Amniotic stem cell (primary cell): ENCODE measurements around the gene GIGYF2.
"Not testable (repeated sequence)": the region's sequence is repeated elsewhere in the genome, so short reads cannot be mapped to it uniquely, and the experiment has no call there.

Experiments
- DNase-seq: peaks from one replicate; lab custom pipeline; 2025; lab: John Stamatoyannopoulos, UW

GIGYF2 gene

DNA sequence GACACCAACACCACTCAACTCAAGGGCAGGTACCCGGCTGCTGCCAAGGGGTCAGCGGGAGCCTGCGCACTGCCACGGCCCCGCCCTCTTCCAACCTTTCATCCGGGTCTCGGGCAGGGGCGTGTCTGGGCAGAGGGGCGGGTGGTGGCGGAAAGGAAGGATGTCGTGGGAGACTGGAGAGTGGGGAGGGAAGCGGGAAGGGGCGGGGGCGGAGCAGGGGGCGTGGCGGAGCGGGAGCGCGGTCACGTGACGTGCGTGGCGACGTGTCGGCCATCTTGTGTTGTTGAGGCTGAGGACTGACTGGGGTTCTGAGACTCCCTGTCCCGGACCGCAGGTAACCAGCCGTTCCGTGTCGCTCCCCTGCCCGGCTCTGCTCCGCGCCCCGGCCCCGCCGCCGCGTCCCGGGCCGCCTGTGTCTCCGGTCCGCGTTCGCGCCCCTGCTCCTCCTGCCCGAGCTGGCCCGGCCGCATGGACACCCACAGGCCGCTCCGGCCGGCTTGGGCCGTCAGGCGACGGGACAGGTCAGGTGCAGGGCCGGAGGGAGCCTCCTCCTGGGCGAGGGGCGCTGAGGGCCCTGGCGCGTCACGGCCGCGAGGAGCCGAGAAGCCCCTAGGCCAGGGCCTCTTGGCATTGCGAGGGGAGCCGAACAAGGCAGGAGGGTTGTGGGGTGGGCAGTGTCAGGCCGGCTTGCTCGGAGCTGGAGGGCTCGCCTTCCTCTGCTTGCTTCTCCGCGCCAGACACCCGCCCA is at the start of gene GIGYF2:
GIGYF2 (plus strand) TSS at position 273 of the 748 bp plus-strand sequence. CDS start 37,867 bp downstream, outside the sequence.
- DNase-seq = peak; percentile 85

- no peak for DNase-seq
Observed at GRCh38 chr2:232649033-232649432, 48.1 kb upstream of the GIGYF2 start.

DNA sequence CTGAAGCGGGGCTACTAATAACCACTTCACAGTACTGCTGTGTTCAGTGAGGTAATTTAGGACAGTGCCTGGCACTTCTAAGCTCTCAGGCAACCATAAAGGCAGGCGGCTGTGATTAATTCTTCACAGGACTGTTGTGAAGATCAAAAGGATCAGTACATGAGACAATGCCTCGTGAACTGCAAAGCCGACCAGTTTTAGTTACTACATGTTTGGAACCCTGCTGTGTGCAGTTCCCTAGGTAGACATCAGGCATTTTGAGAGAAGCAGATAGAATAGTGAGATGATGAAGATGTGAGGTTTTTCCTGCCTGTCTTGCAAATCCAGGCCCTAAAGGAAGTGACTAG is 44.7 kb upstream of the GIGYF2 start:
- DNase-seq = no peak

GRCh38 chr2:232653441-232653840 is 43.7 kb upstream of the GIGYF2 start:
- no peak for DNase-seq

DNA sequence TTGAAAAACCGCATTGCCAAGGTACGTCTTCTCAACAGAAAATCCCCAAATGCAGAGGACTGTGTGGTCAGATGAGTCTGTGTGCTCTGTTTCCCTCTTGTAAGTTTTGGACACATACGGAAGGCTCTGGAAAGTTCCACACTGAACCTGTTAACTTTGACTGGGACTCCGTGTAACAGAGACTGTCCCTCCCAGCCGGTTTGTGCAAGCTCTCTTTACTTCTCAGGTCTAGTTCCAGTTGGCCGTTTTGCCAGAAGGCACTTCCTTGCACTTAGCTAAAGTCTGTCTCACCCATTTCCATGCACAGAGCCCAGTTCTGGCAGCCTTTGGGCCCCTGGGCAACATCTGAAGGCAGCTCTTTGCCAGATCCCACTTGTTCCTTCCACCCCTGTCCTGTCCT is 41.7 kb upstream of the GIGYF2 start:
- no peak for DNase-seq

DNA sequence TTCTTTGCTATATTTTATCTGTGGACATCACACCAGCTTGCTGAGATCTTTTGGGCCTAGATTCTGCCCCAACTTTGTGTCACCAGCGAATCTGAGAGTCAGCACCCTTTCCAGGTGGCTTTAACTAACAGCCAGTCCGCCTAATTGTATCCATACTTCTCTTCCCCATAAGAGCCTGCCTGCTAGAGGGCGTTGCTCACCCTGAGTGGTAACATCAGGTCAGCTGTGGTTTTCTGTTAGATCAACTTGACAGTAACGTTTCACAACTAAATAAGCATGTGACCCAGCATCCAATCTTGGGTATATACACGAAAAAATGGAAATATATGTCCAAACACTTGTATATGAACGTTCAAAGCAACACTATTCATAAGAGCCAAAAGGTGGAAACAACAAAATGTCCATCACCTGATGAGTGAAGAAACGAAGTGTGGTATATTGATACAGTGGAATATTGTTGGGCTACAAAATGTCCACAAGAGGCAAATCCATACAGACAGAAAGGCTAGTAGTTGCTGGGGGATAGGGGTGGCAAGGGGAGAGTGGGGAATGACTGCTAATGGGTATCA is 38.8 kb upstream of the GIGYF2 start:
- DNase-seq = no peak

DNA sequence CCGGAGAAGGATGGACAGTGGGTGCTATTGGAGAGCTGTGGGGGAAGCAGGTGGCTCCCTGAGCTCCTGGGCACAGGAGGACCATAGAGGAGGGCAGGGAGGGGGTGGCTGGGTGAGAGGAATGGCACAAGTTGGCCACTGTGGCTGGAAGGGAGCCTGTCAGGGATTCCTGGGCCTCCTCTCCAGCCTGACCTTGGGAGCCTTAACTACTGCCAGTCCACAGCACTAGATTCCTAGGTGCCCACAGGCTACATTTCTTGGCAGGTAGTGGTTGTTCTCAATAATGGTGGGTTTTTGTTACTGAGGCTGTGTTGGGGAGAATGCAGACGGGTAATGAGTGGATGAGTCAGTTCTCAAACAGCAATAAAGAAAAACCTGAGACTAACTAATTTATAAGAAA is 37.8 kb upstream of the GIGYF2 start:
- DNase-seq = no peak

DNA sequence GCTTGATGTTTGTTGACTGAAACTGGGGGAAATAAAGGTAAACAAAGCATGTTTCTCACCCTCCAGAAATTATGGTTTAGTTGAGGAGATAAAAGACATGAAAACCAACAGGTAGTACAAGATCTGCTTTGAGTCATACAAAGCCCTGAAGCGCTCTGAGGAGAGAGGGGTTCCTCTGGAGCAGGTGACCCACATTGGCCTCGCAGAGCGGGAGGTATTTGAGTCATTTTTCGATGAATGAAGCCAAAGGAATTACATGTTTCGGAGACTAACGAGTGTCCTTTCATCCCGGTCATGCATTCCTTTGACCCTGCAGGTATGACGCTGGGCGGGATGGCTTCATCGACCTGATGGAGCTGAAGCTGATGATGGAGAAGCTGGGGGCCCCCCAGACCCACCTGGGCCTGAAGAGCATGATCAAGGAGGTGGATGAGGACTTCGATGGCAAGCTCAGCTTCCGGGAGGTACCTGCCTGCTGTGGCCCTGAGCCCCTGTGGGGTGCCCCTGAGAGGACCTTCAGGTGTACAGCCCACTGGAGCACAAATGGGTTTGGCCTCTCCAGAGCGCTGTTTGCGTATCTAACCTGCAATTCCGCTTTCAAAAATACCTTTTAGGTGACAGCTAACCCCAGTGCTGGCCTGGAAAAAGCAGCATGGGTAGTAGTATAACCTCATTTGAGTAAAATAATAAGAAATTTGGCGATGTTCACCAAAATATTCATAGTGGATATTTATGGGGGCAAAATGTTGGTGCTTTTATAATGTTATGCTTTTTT is 34.5 kb upstream of the GIGYF2 start:
- no peak for DNase-seq

DNA sequence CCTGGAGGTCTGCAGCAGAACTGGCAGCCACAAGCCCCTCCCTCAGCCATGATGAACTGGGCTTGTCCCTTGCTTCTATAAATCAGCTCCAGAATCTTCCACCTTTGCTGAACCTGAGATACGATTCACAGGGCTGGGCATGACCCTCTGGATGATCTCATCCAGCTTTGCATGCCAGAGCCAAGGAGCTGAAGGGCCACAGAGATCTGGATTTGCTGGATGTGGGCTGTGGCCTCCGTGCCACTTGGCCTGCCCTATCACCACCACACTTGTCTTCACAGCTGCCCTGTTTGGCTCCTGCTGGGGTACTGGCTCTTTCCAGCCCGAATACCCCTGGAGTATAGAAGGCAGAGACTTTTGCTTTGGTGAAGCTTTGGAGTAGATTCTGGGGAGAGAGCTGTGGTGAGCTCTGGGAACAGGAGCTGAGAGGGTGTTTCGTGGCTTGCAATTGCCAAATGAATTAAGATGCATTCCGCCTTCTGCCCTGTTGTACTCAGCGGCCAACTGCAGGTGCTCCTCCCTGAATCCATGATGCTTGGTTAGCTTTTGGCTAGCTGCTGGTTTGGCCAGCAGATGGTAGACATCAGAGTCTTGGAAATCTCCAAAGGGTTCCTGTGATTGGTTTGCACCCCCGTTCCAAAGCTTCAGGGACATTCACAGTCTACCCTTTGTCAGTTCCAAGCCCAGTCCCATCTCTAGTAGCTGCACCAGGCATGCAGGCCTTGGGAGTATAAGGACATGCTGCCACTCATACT is 30.9 kb upstream of the GIGYF2 start:
- no peak for DNase-seq

- no peak for DNase-seq
Observed at GRCh38 chr2:232667989-232668583, 29.0 kb upstream of the GIGYF2 start.

- no peak for DNase-seq
Observed at GRCh38 chr2:232668805-232669444, 28.2 kb upstream of the GIGYF2 start.

DNA sequence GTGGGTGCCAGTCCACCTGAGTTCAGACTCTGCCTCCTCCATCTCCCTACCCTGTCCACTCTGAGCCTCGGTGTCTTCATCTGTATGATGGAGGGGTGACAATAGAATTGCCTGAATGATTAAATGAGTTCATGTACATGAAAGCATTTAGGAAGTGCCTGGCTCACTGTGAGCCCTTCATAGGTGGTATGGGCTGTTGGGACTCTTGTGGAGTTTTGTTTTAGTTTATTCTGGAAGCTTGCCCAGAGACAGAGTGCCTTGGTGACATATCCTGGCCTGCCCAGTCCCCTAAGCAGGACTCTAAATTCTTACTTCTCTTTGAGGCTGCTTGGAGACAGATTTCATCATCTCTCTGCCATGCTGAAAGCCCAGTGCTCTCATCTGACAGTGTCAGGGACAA is 24.5 kb upstream of the GIGYF2 start:
- no peak for DNase-seq

DNA sequence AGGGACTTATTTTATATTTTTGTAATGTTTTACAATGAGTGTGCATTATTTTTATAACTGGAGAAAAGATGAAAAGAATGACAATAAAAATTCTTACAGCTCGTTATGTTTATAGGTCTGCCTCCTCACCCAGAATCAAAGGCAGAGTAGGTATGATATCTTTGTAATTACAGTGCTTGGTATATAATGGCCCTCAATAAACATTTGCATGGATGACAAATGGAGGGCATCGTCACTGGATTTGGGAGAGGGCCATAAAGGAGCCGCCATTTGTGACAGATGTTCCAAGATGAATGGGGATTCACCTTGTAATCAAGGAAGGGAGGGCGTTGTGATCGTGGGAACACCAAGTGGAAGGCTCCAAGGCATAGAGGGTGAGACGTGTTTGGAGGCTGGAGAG is 22.6 kb upstream of the GIGYF2 start:
- DNase-seq = no peak

DNA sequence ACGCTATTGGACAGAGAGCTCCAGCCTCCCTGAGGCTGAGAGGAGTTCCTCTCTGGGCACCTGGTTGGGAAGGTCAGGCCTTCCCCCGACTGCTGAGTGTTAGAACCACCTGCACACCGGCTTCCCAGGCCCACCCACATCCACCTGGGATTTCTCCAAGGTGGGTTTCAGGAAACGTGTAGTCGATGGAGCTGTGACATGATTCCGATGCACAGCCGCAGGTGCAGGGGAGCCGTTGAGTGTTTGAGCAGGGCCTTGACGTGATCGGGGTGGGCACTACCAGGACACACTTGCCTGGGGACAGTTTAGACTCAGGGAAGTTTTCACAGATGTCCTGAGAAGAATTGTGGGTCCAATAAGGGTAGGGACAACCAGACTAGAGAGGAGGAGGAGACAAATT is 21.8 kb upstream of the GIGYF2 start:
- DNase-seq = no peak

- DNase-seq = no peak
Observed at GRCh38 chr2:232680006-232680405, 17.1 kb upstream of the GIGYF2 start.

DNA sequence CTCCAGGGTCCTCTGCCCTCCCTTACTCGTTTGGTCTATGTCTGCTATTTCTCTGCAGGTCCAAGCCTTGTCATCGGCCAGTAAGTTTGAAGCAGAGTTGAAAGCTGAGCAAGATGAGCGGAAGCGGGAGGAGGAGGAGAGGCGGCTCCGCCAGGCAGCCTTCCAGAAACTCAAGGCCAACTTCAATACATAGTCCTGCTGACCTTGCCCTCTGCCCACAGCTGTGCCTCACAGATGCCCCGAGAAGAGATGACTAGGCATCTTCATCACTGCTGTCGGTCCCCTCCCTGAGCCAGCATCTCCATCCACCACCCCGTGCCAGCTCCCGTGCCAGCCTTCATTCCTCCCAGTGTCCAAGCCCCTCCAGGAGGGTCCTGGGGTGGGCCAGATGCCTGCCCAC is 15.6 kb upstream of the GIGYF2 start:
- DNase-seq = no peak

GRCh38 chr2:232683368-232683767 is 13.8 kb upstream of the GIGYF2 start:
- no peak for DNase-seq

GRCh38 chr2:232685391-232685790 is 11.7 kb upstream of the GIGYF2 start:
- DNase-seq = not testable (repeated sequence)

GRCh38 chr2:232687382-232688160 is 9.6 kb upstream of the GIGYF2 start:
- no peak for DNase-seq

GRCh38 chr2:232688201-232688600 is 8.9 kb upstream of the GIGYF2 start:
- no peak for DNase-seq
